ENCODE results near the gene DHCR7. TPM values are rescaled to one million over a fixed set of nuclear protein-coding genes. Genes with fewer than 3 reads are reported as not detected.

Gene DHCR7
- total RNA-seq = 10 to 100 TPM; 38.8 to 67.1 TPM

- peak within 1 kb of the TSS; percentile 90 for H3K4me3 Mint-ChIP-seq
- peaks cover 68% of the 10 kb centered on the region for H3K36me3 Mint-ChIP-seq (ENCODE audit: low read depth)
- peak within 1 kb of the TSS; percentile 85 for H3K27ac Mint-ChIP-seq
- no peaks in the 10 kb centered on the region for H3K27me3 Mint-ChIP-seq
- peaks cover 47% of the 10 kb centered on the region for H3K4me1 Mint-ChIP-seq
- ATAC-seq (replicated peaks) = peak; percentile 88
- H3K9me3 Mint-ChIP-seq = no peaks in the 10 kb centered on the region
Measured at GRCh38 chr11:71448257-71449171, at the start of gene DHCR7. DHCR7 (minus strand) TSS chr11:71448393; CDS start chr11:71444952, 3,441 bp downstream.

GRCh38 chr11:71496421-71496820 is 48.2 kb upstream of the DHCR7 start:
- no peak overlapping the region for H3K27ac Mint-ChIP-seq
- H3K4me3 Mint-ChIP-seq = no peak overlapping the region
- H3K9me3 Mint-ChIP-seq = no peaks in the 10 kb centered on the region
- peaks cover 98% of the 10 kb centered on the region for H3K36me3 Mint-ChIP-seq (ENCODE audit: low read depth)
- H3K4me1 Mint-ChIP-seq = no peaks in the 10 kb centered on the region
- ATAC-seq (replicated peaks) = no peak
- H3K27me3 Mint-ChIP-seq = no peaks in the 10 kb centered on the region

DNA sequence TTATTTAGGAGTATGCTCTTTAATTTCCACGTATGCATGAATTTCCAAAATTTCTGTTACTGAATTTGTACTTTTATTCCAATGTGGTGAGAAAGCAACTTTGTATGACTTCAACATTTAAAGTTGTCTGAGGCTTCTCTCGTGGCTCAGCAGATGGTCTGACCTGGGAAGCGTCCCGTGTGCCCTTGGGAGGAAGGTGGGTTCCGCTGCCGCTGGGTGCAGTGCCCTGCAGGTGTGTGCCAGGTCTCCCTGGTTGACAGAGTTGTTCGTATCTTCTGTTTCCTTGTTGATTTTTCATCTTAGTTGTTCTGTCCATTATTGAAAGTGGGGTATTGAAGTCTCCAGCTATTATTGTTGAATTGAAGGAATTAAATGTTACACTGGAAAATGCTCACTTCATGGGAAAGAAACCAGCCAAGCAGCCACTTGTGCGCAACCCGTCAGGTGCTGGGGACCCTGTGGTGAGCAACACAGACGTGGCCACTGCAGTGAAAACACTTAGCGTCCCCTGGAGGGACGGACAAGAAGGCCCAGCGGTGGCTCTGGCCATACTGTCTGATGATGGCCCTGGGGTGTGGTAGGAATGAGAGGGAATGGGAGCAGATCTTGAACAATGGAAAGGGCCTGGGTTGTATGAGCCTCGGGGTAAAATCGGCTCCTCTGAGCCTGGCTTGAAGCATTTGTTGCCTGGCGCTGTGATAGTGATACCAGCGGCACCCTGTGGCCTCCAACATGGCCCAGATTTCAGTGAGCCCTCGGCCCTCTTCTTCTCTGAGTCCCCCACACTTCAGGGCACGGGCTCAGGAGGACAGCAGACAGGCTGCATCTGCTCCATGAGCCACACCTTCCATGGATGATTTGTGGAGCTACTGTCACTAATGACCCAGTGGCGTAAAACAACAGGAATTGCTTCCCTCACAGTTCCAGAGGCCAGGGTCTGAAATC is 47.4 kb upstream of the DHCR7 start:
- no peak for ATAC-seq (replicated peaks)
- Mint-ChIP-seq H3K9me3 (no peaks in the 10 kb centered on the region), H3K27ac (no peak overlapping the region), H3K27me3 (no peaks in the 10 kb centered on the region), H3K4me1 (no peaks in the 10 kb centered on the region), H3K4me3 (no peak overlapping the region), H3K36me3 (ENCODE audit: low read depth) (peaks cover 98% of the 10 kb centered on the region)

GRCh38 chr11:71491940-71492339 is 43.7 kb upstream of the DHCR7 start:
- Mint-ChIP-seq H3K9me3 (no peaks in the 10 kb centered on the region), H3K4me1 (peaks cover 21% of the 10 kb centered on the region), H3K27ac (peak overlapping the region; percentile 37), H3K36me3 (ENCODE audit: low read depth) (peaks cover 98% of the 10 kb centered on the region), H3K4me3 (no peak overlapping the region), H3K27me3 (no peaks in the 10 kb centered on the region)
- no peak for ATAC-seq (replicated peaks)

DNA sequence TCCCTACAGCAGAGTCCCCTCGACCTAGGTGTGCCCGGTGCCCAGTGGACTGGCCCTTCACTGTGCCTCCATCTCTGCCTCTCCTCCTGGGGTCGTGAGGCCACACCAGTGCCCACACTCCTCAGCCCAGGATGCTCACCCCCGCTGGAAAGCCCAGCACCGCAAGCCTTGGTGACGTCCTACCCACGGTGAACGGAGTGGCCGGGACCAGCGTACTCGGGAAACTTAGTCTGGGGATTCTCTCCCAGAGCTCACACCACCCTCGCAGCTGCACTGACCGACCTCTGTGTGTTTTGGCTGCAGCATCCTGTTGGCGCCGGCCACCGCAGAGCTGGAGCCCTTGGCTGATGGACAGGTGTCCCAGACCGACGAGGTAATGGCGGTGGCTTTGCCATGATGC is 43.3 kb upstream of the DHCR7 start:
- H3K4me3 Mint-ChIP-seq = no peak overlapping the region
- peaks cover 23% of the 10 kb centered on the region for H3K4me1 Mint-ChIP-seq
- H3K27me3 Mint-ChIP-seq = no peaks in the 10 kb centered on the region
- ATAC-seq (replicated peaks) = no peak
- H3K36me3 Mint-ChIP-seq (ENCODE audit: low read depth) = peaks cover 98% of the 10 kb centered on the region
- no peak overlapping the region for H3K27ac Mint-ChIP-seq
- no peaks in the 10 kb centered on the region for H3K9me3 Mint-ChIP-seq

DNA sequence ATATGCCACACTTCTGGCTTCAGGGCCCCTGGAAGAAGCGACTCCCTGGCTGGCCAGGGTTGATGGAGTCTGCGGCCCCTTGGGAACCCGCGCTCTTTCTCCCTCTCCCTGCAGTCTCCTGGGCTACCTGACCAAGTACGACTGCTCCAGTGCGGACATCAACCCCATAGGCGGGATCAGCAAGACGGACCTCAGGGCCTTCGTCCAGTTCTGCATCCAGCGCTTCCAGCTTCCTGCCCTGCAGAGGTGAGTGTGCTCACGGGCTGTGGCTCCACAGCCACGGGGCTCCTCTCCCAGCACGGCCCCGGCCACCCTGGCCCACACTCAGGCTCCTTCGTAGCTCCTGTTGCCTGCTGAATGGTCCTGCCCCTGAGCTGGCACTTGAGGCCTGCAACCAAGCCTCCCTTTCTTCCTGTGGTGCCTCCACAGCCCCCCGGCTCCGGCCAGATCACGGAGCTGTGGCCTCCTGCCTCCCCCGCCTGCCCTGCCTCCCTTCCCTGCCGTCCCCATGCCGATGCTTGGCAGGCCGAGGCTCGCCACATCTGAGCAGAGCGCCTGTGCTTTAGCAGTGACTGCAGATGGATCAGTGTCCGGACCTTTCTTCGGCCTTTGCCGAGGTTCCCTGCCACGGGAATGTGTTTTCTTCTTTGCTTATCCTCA is 42.7 kb upstream of the DHCR7 start:
- peaks cover 98% of the 10 kb centered on the region for H3K36me3 Mint-ChIP-seq (ENCODE audit: low read depth)
- H3K9me3 Mint-ChIP-seq = no peaks in the 10 kb centered on the region
- ATAC-seq (replicated peaks) = no peak
- H3K4me1 Mint-ChIP-seq = peaks cover 29% of the 10 kb centered on the region
- H3K4me3 Mint-ChIP-seq = no peak overlapping the region
- H3K27me3 Mint-ChIP-seq = no peaks in the 10 kb centered on the region
- no peak overlapping the region for H3K27ac Mint-ChIP-seq

DNA sequence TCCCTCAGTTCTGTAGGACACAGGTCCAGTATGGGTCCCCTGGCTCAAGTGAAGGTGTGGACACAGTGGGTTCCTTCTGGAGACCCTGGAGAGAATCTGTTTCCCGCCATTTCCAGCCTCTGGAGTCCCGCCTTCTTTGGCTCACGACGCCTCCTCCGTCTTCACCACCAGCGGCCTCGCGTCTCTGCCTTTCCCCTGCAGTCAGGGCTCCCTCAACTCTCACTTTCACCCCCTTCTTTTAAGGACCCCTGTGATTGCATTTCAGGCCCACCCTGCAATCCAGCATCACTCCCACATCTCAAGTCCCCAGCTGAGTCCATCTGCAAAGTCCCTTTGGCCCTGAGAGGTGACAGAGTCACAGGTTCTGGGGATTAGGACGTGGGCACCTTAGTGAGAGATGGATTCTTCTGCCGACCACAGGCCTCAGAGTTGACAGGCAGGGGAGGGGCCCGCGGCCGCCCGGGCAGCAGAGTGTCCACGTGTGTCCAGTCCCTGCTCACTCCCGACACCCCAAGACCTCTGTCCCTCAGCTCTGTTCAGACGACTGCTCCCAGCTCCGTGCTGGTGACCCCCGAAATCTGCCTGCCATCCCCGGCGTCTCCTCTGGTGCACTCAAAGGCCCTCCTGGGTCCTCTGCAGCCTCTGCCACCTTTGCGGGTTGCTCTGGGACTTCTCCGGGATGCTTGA is 42.0 kb upstream of the DHCR7 start:
- H3K36me3 Mint-ChIP-seq (ENCODE audit: low read depth) = peaks cover 98% of the 10 kb centered on the region
- no peaks in the 10 kb centered on the region for H3K27me3 Mint-ChIP-seq
- peaks cover 29% of the 10 kb centered on the region for H3K4me1 Mint-ChIP-seq
- H3K9me3 Mint-ChIP-seq = no peaks in the 10 kb centered on the region
- peak overlapping the region; percentile 90 for H3K27ac Mint-ChIP-seq
- ATAC-seq (replicated peaks) = no peak
- H3K4me3 Mint-ChIP-seq = no peak overlapping the region

- Mint-ChIP-seq H3K36me3 (ENCODE audit: low read depth) (peaks cover 98% of the 10 kb centered on the region), H3K27ac (peak overlapping the region; percentile 90), H3K9me3 (no peaks in the 10 kb centered on the region), H3K4me1 (peaks cover 29% of the 10 kb centered on the region), H3K4me3 (peak overlapping the region; percentile 54), H3K27me3 (no peaks in the 10 kb centered on the region)
- ATAC-seq (replicated peaks) = peak; percentile 99
Measured at GRCh38 chr11:71489311-71490043, 41.3 kb upstream of the DHCR7 start.

GRCh38 chr11:71488681-71489270 is 40.6 kb upstream of the DHCR7 start:
- H3K36me3 Mint-ChIP-seq (ENCODE audit: low read depth) = peaks cover 98% of the 10 kb centered on the region
- peaks cover 29% of the 10 kb centered on the region for H3K4me1 Mint-ChIP-seq
- H3K4me3 Mint-ChIP-seq = peak overlapping the region; percentile 54
- H3K9me3 Mint-ChIP-seq = no peaks in the 10 kb centered on the region
- peak; percentile 5 for ATAC-seq (replicated peaks)
- no peaks in the 10 kb centered on the region for H3K27me3 Mint-ChIP-seq
- peak overlapping the region; percentile 90 for H3K27ac Mint-ChIP-seq

DNA sequence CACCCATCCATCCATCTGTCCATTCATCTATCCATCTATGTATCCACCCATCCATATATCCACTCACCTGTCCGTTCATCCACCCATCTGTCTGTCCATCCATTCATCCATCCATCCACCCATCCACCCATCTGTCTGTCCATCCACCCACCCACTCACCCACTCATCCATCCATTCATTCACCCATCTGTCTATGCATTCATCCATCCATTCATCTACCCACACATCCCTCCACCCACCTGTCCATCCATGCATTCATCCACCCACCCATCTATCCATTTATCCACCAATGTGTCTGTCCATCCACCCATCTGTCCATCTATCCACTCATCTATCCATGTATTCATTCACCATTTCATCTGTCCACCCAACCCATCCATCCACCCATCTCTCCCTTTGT is 38.1 kb upstream of the DHCR7 start:
- H3K36me3 Mint-ChIP-seq (ENCODE audit: low read depth) = peaks cover 94% of the 10 kb centered on the region
- no peak overlapping the region for H3K4me3 Mint-ChIP-seq
- H3K4me1 Mint-ChIP-seq = peaks cover 29% of the 10 kb centered on the region
- H3K27me3 Mint-ChIP-seq = no peaks in the 10 kb centered on the region
- H3K27ac Mint-ChIP-seq = peak overlapping the region; percentile 3
- ATAC-seq (replicated peaks) = no peak
- H3K9me3 Mint-ChIP-seq = no peaks in the 10 kb centered on the region

DNA sequence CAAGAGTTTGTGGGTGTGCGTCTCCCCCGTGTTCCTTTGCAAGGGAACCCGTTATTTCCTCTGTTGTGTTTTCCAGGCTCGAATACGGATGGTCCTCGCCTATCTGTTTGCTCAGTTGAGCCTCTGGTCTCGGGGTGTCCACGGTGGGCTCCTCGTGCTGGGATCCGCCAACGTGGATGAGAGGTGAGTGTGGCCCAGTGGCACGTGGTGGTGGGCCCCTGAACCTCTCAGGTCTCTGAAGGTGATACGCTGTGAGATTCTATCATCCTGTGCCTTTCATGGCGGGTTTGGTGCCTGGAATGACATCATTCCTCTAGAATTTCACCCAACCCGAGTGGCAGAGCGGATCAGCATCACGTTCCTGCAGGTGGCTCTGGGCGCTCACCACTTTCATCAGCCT is 37.3 kb upstream of the DHCR7 start:
- H3K36me3 Mint-ChIP-seq (ENCODE audit: low read depth) = peaks cover 94% of the 10 kb centered on the region
- H3K27ac Mint-ChIP-seq = no peak overlapping the region
- H3K27me3 Mint-ChIP-seq = no peaks in the 10 kb centered on the region
- H3K4me1 Mint-ChIP-seq = peaks cover 29% of the 10 kb centered on the region
- no peaks in the 10 kb centered on the region for H3K9me3 Mint-ChIP-seq
- ATAC-seq (replicated peaks) = no peak
- no peak overlapping the region for H3K4me3 Mint-ChIP-seq

- Mint-ChIP-seq H3K36me3 (ENCODE audit: low read depth) (peaks cover 94% of the 10 kb centered on the region), H3K4me3 (no peak overlapping the region), H3K9me3 (no peaks in the 10 kb centered on the region), H3K4me1 (peaks cover 29% of the 10 kb centered on the region), H3K27ac (no peak overlapping the region), H3K27me3 (no peaks in the 10 kb centered on the region)
- ATAC-seq (replicated peaks) = no peak
Measured at GRCh38 chr11:71485063-71485399, 36.8 kb upstream of the DHCR7 start.
